Chondrocyte (in vitro differentiated cells): ENCODE results near the gene SLC27A6. TPM values are rescaled to one million over a fixed set of nuclear protein-coding genes. Genes with fewer than 3 reads are reported as not detected.

Experiments
- DNase-seq: peaks from one replicate; pipeline ENCODE4 v3.0.0; 2021; ENCODE audit warnings: mixed read lengths, low spot score
- H3K27ac Mint-ChIP-seq: one replicate; pipeline ENCODE4 v1.8.0; 2021; ENCODE audit warnings: mild to moderate bottlenecking, moderate library complexity, mixed read lengths; ENCODE audit not compliant: unreplicated experiment
- H3K27me3 Mint-ChIP-seq: 2 replicates; pipeline ENCODE4 v1.8.0; 2021; ENCODE audit warnings: low read depth, mixed read lengths
- H3K36me3 Mint-ChIP-seq: 2 replicates; pipeline ENCODE4 v1.8.0; 2021; ENCODE audit warnings: low read depth, mixed read lengths
- H3K4me1 Mint-ChIP-seq: 2 replicates; pipeline ENCODE4 v1.8.0; 2021; ENCODE audit warnings: low read depth, mild to moderate bottlenecking, mixed read lengths
- H3K4me3 Mint-ChIP-seq: one replicate; pipeline ENCODE4 v1.8.0; 2021; ENCODE audit warnings: mild to moderate bottlenecking, moderate library complexity, mixed read lengths; ENCODE audit not compliant: unreplicated experiment
- H3K9me3 Mint-ChIP-seq: 2 replicates; pipeline ENCODE4 v1.8.0; 2021; ENCODE audit warnings: low read depth, mixed read lengths
- CTCF ChIP-seq: fragments of 200-600 bp; sonication (generic); IDR thresholded peaks from 2 replicates; pipeline ENCODE4 v1.5.0; 2021; ENCODE audit warnings: antibody characterized with exemption, mild to moderate bottlenecking, moderate library complexity
- total RNA-seq: library from RNA; stranded (reverse); gene quantifications from 3 replicates; pipeline ENCODE4 v1.2.1, GENCODE V29; 2021

The SLC27A6 gene
- total RNA-seq, 1 donor from 2014 or later, result 0.27 TPM

DNA sequence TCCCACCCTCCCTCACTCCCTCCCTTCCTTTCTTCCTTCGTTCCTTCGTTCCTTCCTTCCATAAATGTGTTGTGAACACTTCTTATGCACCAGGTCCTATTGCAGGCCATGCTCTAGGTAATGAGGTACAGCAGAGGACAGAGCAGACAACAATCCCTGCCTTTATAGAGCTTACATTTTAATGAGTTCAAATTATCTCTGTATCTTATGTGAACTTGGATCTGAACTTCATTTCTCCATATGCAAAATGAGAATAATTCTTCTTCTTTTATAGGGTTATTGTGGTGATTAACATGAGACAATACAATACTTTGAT lies 37.2 kb downstream of the SLC27A6 start:
- no peak overlapping the region for H3K4me3 Mint-ChIP-seq
- no peak for TF ChIP-seq CTCF
- H3K9me3 Mint-ChIP-seq, result no peaks in the 10 kb centered on the region
- H3K4me1 Mint-ChIP-seq, result no peaks in the 10 kb centered on the region
- no peak for DNase-seq
- H3K36me3 Mint-ChIP-seq, result no peaks in the 10 kb centered on the region
- peaks cover 18% of the 10 kb centered on the region for H3K27me3 Mint-ChIP-seq
- H3K27ac Mint-ChIP-seq, result no peak overlapping the region

DNA sequence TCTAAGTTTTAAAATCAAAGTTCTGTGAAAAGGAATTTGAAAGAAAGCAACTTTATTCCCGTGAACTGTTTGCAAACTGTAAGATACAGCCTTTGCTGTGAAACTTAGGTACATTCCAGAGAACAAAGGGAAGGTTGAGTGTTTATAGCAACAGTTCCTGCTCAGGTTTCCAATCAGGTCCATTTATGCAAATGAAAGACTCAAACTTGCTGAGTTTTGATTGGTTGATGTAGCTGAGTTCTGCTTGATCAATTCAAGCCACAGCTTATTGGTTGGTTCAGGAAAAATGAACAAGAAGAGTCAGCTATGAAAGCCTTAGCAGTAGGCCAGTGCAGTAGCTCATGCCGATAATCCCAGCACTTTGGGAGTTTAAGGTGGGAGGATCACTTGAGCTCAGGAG lies 37.9 kb downstream of the SLC27A6 start:
- no peak for TF ChIP-seq CTCF
- H3K4me1 Mint-ChIP-seq, result no peaks in the 10 kb centered on the region
- H3K36me3 Mint-ChIP-seq, result no peaks in the 10 kb centered on the region
- no peaks in the 10 kb centered on the region for H3K9me3 Mint-ChIP-seq
- no peak overlapping the region for H3K27ac Mint-ChIP-seq
- H3K4me3 Mint-ChIP-seq, result no peak overlapping the region
- DNase-seq, result no peak
- H3K27me3 Mint-ChIP-seq, result peaks cover 18% of the 10 kb centered on the region

DNA sequence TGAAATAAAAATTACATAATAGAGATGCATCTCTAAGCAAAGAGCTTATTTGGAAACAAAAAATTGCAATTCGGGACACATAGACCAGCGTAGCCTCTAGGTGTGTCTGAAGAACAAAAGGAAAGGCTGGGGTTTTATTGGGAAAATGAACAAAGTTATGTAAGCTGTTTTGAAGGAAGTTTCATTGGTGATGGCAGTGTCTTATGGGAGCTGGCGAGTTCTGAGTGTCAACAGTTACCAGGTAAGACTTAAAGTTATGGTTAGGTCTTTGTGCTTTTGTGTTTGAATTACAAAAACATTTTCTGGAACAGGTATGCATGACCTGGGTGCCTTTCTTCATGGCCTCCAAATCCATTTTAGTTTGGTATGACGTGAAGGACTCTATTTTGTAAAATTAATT lies 48.9 kb downstream of the SLC27A6 start:
- Mint-ChIP-seq H3K4me1 (no peaks in the 10 kb centered on the region), H3K9me3 (peaks cover 2% of the 10 kb centered on the region), H3K4me3 (no peak overlapping the region), H3K27me3 (peaks cover 10% of the 10 kb centered on the region), H3K27ac (no peak overlapping the region), H3K36me3 (no peaks in the 10 kb centered on the region)
- no peak for TF ChIP-seq CTCF
- no peak for DNase-seq

DNA sequence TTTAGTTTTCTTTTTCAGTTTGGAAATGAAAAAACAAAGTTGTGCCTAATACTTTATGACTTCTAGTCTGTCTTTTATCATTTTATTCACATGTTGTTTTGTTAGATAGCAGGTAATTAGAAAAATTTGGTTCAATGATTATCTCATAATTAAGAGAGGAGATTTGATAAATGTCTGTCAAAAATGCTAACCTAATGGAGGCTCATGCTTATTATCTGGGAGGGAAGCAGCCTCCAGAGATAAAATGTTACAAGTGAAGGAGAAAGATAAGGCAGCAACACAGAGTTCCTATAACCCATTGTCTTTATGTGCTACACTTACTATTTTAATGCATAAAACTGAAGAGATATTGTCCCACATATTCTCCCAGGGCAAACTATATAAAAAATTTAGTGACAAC lies 53.5 kb downstream of the SLC27A6 start:
- no peak for TF ChIP-seq CTCF
- H3K36me3 Mint-ChIP-seq, result no peaks in the 10 kb centered on the region
- DNase-seq, result no peak
- no peaks in the 10 kb centered on the region for H3K9me3 Mint-ChIP-seq
- no peak overlapping the region for H3K4me3 Mint-ChIP-seq
- no peaks in the 10 kb centered on the region for H3K4me1 Mint-ChIP-seq
- H3K27me3 Mint-ChIP-seq, result peaks cover 26% of the 10 kb centered on the region
- H3K27ac Mint-ChIP-seq, result no peak overlapping the region

DNA sequence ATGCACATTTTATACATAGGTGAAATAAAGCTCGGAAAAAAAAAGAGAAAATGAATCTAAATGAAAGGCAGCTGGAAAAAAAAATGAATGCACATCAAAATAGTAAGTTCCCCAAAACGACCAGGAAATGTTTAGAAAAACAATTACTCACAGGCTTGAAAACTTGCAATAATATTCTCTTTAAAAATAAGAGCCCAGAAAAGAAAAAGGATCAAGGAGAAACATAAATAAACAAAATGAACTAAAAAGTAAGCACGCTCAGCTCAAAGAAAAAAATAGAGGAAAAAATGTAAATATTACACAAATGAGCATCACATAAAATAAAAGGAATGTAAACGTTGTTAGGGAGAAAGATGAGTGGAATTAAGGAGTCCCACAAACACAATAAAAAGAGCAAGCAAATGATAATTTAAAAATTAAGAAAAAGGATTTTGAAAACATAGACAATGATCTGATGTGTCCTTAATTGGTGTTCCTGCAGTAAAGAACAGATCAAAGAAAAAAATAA lies 54.2 kb downstream of the SLC27A6 start:
- no peaks in the 10 kb centered on the region for H3K4me1 Mint-ChIP-seq
- H3K36me3 Mint-ChIP-seq, result no peaks in the 10 kb centered on the region
- H3K9me3 Mint-ChIP-seq, result no peaks in the 10 kb centered on the region
- no peak for TF ChIP-seq CTCF
- no peak for DNase-seq
- H3K27ac Mint-ChIP-seq, result no peak overlapping the region
- H3K4me3 Mint-ChIP-seq, result no peak overlapping the region
- H3K27me3 Mint-ChIP-seq, result peaks cover 26% of the 10 kb centered on the region
